Stimulated activated CD8-positive, alpha-beta memory T cell treated with anti-CD3 and anti-CD28 coated beads, Interleukin-7, amount 100 ng/mL, for 1 hour (primary cell): ENCODE measurements around the gene JARID2.
"Not testable (repeated sequence)": the region's sequence is repeated elsewhere in the genome, so short reads cannot be mapped to it uniquely, and the experiment has no call there.

Source experiments
- DNase-seq, 2 donors: peaks; one replicate each; pipeline ENCODE4 v3.0.0-alpha.2; 2020; ENCODE audit warnings: low read depth in 2 of 2

JARID2 gene

DNA sequence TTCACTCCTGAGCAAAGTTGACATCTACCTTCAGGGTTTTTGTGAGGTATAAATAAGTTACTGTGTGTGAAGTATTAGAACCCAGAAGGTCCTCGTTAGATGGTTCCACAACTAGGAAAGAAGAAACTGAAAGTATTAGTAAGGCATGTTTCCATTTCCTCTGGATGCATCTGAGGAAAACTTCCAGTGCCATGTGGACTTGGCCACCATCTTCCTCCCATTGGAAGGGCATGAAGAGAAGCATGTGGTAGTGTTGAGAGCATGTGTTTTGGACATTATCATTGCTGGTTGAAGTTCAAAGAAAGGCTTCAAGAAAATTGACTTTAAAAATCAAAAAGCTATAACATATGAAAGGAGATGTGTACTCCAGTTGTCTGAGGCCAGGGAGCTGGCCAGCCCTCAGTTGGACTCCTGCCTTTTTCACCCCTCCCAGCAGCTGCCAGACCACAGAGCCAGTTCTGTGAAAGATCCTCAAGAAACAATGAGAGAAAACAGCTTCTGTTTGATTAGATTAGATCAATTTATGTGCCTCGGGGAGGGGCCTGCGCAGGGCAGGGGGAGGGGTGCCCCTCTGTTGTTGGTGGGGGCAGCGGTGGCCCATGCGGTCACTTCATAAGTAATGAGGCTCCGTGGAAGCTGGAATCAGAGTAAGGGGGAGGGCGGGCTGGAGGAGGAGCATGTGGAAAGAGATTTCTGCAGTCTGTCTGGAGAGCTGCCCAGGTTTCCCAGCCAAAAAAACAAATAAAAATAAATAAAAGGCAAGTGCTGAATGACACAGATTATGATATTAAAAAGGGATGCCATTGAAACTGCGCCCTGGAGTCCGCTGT lies 154.0 kb downstream of the JARID2 start:
- no peak for DNase-seq

DNA sequence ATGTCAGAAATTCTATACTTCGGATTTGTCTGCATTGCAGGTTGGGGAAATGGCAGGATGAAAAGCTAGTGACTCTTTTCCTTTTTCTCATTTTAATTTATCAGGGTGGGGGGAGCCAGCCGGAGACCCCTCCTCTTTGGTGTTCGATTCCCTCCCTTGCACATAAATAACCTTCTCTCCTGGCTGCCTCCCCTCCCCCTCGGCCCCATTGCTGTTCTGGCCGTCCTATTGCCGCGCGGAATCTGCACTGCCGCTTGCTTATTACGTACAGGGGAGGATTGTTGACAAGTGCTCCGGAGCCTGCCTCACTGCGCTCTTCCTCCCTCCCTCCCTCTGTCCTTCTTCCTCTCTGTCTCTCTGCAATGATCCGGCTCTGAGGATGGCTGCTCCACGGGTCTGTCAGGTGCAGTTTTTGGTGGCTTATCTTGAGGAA lies 154.7 kb downstream of the JARID2 start:
- DNase-seq, result no peak

DNA sequence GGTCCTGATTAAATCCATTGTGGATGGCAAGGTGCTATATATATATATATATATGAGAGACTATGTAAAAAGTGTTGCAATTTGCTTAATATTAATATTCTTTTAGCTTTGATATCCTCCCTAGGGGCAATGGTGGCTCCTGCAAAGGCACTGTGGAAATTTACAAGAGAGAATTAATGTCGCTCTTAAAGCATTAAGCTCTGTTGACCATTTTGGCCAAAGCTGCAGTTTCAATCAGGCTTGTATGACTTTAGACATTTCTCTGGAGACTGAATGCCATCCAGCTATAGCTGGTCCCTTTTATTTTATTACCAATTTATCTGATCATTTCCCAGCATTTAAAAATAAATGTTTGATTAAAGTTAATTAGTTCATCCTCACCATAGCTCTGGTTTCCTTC lies 155.3 kb downstream of the JARID2 start:
- DNase-seq, result no peak

DNA sequence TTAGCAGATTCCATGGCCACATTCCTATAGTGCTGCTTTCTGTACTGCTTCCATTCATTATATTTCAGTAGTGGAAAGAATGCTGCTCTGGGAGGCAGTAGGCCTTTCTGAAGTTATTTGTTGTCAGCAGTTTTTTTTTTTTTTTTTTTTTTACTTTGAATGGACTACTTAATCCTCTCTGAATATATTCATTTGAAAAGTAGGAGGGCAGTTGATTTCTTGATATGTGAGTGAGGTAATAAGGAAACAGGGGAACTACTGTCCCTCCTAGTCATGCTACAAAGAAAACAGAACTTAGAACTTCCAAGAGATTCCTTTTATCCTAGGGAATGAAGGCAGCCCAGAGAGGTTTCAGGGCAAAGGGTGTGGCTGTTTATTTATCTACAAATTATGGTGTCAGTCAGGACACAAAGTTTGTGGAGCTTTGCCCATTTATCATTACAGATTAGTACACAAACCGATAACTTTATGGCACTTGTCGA lies 155.9 kb downstream of the JARID2 start:
- DNase-seq, result no peak

DNA sequence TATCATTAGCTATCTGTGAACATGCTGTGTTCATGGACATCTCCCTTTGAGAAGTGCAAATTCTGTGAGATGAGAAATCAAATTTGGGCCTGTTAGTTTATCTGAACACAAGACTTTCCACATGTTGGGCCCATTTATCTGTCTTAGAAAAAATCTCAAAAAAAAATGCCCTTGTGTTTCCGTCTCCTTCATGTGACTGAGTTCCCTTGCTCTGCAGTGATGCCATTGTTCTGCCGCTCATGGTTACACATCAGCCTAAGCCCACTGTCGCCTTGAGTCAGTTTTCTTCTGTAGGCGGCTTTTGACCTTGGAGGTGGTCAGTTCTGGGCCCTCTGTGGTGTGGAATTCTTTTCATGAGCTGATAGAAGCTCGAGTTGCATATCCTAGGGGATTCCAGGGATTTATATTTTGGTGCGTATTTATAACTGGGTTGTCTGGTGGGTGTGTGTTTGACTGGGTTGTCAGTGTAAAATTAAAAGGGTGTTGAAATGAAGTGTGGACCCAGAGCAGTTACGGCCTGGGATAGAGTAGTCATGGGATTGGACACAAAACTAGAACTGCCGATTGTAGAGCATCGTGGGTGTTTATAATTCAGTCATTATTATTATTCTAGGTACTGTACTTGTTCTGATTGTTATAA lies 156.7 kb downstream of the JARID2 start:
- DNase-seq, result no peak

DNA sequence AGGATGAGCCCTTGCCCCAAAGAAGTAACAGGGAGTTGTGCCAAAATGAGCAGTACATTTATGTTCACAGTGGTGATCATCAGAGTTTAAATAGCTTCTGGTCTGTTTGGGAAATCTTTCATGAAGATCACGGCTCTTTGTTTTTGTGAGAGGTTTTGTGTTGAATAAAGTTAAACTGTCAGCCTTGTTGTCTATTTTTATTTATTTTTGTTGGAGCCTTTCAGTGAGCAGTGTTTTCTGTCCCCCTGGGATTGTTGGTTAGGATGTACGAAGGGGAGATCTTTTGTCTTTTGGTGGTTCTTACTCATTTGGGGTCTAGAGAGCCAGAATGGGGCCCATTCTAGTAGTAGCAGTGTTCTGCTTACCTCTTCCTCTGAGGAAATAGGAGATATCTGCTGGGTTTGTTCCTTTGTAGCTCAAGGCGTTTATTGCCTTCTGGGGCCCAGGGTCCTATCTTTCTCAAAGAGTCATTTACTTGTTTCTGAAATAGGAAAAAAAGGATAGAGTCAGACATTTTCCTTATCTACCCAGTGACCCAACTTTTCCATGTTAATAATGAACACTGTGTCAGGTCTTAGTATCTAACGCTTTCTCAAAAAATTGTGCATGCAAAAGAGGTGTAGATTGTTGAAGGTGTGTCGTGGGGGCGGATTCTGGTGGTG lies 157.4 kb downstream of the JARID2 start:
- no peak for DNase-seq

DNA sequence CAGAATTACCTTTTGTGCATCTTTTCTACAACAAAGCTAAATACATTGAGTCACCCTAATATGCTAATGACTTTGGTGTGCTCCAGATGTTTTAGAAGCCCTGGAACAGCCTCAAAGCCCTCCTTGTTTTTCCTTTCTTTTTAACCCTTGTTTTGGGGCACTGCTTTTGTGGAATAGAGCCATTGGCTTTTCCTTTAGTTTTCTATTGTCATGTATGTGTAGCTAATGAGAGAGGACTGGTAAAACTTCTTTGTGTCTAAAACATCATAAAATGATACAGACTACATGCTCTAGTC lies 158.8 kb downstream of the JARID2 start:
- DNase-seq, result no peak

DNA sequence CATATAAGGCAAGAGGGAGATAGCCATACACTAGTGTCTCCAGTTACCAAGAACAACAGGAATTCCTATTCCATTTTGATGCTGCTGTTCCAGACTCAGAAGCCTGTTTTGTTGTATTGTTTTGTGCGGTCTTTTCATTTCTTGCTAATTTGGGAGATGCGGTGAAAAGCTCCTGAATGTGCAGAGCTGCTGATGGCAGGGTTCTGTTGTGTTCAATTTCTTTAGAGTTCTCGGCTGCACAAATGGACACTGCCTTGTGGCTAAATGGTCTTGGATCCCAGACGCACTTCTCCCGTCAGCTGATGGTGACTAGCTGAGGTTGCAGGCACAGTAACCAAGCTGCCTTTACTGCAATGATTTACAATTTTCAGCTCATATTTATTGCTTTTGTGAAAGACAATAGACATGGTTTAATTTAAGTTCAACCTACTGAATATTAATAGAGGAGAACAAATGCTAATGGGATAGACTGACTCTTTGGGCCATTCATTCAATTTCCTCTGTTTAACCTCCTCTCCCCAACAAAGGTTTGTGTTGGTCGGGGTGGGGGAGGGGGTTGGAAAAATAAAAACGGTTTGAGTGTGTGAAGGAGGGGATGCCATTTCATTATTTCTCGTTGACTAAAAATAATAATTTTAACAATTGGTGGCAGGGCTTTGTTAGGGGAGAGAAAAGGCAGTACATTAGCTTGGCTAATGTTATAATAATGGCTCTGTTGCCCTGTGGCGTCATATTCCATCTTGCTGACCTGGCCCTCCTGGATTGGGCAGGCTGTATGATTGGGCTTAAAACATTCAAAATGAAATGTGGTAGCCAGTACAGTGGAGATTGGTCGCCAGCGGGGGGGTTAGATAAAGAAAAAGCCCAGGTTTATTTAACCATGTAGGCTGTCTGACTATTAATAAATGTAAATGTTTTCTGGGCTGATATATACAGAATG lies 159.5 kb downstream of the JARID2 start:
- DNase-seq, result no peak

DNA sequence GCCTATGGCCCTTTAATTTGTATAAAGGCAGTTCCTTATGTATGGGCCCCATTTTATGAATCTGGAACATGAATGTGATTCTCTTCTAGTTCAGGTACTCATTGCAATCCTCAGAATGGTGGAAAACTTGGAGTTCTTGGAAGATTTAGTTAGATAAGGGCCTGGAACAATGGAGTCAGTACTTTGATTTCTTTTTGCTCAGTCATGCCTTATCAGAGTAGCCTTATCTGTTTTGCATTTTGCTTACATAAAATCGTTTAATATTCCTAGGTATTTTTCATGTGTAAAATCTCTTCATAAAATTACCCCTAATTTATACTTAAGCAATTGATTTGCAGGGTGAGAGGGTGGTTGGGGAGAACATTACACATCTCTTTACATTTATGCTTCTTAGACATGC lies 160.6 kb downstream of the JARID2 start:
- no peak for DNase-seq

DNA sequence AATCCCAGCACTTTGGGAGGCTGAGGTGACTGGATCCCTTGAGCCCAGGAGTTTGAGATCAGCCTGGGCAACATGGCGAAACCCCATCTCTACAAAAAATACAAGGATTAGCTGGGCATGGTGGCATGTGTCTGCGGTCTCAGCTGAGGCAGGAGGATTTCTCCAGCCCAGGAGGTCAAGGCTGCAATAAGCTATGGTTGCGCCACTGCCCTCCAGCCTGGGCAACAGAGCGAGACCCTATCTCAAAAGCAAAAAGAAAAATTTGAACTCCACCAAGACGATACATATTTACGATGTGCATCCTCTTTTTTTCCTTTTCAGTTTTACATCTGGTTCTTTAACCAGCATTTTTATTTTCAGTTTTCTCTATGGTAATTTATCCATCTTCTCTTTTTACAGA lies 162.1 kb downstream of the JARID2 start:
- DNase-seq, result no peak

DNA sequence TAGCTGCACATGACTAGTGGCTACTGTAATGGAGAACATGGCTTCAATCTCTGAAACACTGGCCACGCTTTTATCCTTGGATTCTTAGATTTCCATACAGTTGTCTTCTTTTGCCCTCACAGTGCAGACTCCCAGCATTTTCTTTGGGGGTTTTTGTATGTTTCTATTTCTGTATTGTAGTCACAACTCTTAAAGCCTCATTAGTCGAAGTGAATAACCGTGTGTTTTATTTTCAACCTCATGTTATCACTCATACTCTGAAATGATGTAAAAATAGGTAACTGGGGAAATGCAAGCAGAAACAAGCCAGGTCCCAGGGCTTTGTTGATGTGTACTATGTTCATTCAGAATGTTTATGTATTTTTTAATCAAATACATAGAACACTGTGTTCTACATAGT lies 162.9 kb downstream of the JARID2 start:
- no peak for DNase-seq

DNA sequence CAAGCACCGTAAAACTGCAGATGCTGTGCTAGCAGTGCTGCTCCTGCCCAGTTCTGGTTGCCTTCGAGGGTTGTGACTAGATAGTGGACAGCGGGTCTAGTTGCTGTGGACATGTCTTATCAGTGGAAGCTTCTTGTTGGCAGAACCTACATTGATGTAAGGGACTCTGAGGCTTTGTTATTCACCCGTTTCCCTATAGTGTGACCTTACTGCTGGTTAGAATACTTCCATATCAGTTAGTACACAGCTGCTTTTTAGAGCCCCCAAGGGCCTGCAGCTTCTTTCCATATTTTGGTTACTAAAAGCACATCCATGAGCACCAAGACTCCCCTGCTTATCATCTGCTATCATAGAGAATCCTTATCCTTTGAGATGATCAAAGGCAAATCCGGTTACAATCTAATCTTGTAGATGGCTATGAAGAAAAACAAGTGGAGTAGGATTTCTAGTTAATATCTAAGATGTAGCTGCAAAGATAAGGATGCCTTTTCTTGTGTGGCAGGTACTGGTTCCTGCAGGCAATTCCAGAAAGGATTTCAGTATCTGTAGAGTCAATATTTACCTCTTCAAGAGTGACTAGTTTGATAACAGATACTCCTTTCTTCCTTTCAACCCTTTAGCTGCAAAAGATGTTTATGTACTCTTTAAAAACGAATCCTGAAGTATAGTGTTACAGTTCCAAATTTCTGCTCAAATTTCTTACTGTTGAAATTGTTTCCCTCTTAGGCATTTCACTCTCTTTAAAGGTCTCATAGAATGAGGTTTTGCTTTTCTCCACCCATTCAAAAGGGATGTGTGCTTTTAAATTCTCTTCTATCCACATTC lies 163.6 kb downstream of the JARID2 start:
- no peak for DNase-seq

DNA sequence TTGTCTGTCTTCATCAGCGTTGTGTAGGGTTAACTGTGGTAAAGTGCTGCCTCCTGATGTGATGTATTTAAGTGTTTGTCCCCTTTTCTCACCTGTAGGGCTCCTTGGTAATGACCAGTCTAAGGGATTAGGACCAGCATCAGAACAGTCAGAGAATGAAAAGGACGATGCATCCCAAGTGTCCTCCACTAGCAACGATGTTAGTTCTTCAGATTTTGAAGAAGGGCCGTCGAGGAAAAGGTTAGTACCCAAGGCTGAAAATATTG lies 164.2 kb downstream of the JARID2 start:
- no peak for DNase-seq

DNA sequence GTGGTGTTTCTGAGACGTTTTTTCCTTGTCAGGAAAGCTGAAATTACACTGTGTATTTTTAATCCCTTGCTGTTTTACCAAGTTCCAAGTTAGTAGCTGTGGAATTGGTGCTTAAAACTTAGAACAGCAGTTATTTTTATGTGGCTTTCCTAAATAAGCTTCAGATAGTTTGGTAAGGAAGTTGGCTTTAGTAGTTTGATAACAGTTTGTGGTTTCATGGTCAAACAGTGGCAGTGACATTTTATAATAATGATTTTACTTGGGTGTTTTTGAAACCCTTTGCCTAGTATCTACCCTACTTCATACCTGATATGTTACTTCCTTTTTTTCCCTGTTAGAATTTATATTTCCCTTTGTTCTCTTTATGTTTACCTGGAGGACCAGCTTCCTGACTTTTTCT lies 164.9 kb downstream of the JARID2 start:
- no peak for DNase-seq

DNA sequence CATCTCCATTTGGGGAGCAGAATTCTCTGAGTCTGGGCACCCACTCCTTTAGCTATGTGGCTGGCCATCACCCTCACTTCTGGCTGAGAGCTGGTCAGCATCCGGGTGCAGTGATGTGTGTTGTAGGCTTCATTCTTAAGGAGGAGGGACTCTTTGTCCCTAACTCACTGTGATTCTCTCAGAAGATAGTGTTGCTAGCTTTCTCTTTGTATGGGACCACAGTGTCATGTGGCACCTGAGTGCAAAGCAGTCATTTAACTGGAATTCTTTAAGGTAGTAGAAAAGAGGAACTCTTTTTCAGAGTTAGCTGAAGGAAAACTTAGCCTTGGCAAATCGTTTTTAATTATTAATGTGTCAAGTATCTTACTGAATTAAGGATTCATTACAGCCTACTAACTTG lies 165.9 kb downstream of the JARID2 start:
- DNase-seq, result no peak

DNA sequence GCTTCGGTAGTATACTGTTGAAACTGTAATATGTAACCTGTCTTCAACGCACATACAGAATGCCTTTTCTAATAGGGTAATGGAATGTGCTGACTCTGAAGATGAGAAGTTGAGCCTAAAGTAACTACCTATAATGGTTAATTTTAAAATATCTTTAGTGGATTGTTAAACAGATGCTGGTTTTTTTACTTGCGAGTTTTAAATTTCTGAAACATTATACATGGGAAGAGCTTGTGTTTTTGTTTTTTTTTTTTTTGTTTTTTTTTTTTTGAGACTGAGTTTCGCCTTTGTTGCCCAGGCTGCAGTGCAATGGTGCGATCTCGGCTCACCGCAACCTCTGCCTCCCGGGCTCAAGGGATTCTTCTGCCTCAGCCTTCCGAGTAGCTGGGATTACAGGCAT lies 166.9 kb downstream of the JARID2 start:
- DNase-seq, result no peak

DNA sequence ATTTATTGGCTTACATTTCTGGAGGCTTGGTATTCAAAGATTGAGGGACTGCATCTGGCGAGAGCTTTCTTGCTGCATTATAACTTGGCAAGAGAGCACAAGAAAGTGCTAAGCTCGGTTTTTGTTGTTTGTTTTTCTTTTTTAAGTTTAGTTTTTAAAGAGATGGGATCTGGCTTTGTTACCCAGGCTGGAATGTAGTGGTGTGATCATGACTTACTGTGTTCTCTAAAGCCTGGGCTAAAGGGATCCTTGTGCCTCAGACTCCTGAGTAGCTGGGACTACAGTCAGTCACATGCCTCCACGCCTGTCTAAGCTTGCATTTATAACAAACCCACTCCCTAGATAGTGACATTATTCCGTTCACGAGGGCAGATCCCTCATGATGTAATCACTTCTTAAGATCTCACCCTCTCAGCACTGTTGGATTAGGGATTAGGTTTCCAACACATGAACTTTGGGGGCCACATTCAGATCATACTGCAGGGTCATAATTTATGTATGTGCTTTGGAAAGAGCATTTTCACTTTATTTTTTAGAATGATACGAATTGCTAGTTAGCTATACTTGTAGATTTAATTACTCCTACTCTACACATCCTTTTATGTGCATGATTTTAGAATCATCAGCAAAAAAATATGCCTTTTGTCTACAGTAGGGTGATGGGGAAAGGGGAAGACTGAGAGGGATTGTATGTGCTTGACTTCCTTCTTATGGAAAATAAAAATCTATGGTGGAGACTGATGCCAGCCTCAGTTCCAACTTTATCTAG lies 167.8 kb downstream of the JARID2 start:
- DNase-seq, result no peak

DNA sequence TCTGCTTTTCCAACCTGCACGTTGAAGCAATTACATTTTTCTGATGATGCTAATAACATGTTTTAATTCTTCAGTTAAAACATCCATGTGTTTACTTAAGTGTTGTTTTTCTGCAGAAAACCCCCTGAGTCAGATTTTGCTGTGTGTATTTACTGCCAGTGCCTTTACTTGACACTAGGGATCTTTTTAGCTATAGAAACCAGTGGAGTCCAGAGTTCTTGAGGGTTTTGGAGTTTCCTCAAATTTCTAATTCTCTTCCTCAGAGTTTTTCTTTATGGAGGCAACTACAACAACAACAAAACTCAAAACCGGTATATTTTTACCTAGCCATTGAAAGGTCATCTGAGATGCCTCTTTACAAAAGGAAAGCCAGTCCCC lies 168.4 kb downstream of the JARID2 start:
- no peak for DNase-seq

DNA sequence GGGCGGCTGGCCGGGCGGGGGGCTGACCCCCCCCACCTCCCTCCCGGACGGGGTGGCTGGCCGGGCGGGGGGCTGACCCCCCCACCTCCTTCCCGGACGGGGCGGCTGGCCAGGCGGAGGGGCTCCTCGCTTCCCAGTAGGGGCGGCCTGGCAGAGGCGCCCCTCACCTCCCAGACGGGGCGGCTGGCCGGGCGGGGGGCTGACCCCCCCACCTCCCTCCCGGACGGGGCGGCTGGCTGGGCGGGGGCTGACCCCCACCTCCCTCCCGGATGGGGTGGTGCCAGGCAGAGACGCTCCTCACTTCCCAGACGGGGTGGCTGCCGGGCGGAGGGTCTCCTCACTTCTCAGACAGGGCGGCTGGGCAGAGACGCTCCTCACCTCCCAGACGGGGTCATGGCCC lies 169.8 kb downstream of the JARID2 start:
- not testable (repeated sequence) for DNase-seq

DNA sequence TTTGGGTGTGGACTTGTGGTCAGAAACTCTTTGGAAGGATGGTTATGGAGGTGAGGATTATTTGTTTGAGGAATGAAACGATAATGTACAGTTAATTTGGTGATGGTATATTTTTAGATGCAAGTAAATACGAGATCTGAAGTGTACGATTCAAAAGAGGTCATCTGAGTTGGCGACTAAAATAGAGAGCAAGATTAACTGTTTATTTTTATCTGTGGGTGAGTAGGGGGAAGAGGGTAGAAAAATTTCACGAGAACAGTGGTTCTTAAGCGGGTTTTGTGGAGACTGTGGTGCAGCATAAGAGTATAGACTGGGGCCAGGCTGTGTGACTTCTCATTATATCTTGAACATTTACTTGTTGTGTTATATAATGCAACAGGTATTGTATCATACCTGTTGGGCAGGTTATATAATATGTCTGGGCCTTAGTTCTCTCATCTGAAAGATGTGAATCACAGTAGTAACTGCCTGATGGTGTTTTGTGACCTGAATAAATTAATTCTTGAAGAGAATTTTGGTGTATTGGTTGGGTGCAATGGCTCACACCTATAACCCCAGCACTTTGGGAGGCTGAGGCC lies 171.2 kb downstream of the JARID2 start:
- DNase-seq, result no peak
